ENCODE results near the gene NMD3.
A peak's percentile ranks its signal among the peaks of the same experiment; 100 is the strongest.
"Not testable (repeated sequence)": the region's sequence is repeated elsewhere in the genome, so short reads cannot be mapped to it uniquely, and the experiment has no call there.

The NMD3 gene

GRCh38 chr3:161231861-161232260 lies 10.8 kb downstream of the NMD3 start:
- DNase-seq = no peak

- DNase-seq = no peak
Measured at GRCh38 chr3:161233557-161233956, 12.4 kb downstream of the NMD3 start.

GRCh38 chr3:161236240-161236639 lies 15.1 kb downstream of the NMD3 start:
- no peak for DNase-seq

DNA sequence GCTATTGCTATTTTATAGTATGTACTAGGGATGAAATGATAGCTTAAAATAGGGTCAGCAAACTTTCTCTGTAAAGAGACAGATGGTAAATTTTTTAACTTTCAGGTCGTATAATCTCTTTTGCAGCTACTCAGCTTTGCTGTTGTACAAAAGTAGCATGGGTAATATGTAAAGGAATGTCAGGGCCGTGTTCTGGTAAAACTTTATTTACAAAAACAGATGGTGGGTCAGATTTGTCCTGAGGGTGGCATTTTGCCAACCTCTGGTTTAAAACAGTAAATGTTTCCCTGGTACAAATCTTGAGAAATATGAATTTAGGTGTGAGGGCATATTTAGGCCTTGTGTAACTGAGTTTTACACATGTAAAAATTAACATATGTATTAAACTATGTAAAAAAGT lies 18.6 kb downstream of the NMD3 start:
- DNase-seq = no peak

DNA sequence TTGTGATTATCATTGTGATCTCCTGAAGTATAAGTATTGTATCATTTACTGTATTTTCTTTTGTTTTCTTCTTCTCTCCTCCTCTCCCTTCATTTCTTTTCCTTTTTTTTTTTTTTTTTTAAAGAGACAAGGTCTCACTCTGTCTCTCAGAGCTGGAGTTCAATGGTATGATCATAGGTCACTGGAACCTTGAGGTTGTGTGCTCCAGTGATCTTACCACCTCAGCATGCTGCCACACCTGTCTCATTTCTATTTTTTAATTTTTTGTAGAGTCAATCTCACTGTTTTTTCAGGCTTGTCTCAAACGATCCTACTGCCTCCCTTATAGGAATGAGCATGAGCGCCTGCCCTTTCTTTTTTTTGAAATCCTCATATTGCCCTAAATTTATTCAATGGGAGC lies 23.4 kb downstream of the NMD3 start:
- DNase-seq = no peak

GRCh38 chr3:161247049-161247448 lies 25.9 kb downstream of the NMD3 start:
- DNase-seq = no peak

DNA sequence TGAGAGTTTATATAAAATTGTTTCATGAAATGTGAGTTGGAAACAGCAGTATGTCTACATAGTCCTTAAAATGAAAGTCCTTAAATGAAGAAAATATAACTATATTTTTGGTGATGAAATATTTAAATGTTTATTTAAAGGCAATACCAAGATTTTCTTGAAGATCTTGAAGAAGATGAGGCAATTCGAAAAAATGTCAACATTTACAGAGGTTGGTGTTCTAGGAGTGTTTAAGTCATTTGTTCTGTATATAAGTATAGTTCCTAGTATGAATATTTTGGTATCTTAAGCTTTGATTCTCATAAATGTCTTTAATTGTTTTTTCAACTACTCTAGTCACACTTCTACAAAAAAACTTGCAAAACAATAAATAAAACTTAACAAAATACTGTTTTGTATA lies 29.0 kb downstream of the NMD3 start:
- no peak for DNase-seq

GRCh38 chr3:161251716-161252115 lies 30.6 kb downstream of the NMD3 start:
- DNase-seq = no peak

DNA sequence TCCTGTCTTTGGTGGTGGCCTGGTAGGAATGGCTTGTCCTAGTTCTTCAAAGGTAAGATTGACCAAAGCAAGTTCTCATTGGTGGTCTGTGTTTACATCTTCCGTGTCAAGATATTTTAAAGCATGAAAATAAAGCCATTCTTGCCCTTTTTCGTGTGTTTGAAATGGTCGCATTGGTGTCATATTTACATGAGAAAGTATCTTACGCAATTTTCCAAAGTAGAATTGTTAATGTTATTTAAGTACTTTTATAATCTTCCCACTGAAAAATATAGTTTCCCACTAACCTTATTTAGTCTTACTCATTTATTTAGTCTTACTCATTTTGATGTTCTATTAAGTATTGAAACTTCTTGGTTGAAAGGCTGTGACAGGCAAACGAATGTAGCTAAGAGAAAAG lies 31.0 kb downstream of the NMD3 start:
- DNase-seq = no peak

GRCh38 chr3:161253711-161254110 lies 32.6 kb downstream of the NMD3 start:
- no peak for DNase-seq

- peak; percentile 11 for DNase-seq
Measured at GRCh38 chr3:161254861-161255260, 33.8 kb downstream of the NMD3 start.

- no peak for DNase-seq
Measured at GRCh38 chr3:161263057-161263456, 41.9 kb downstream of the NMD3 start.

- DNase-seq = no peak
Measured at GRCh38 chr3:161264852-161265251, 43.7 kb downstream of the NMD3 start.

GRCh38 chr3:161265916-161266571 lies 44.9 kb downstream of the NMD3 start:
- no peak for DNase-seq

DNA sequence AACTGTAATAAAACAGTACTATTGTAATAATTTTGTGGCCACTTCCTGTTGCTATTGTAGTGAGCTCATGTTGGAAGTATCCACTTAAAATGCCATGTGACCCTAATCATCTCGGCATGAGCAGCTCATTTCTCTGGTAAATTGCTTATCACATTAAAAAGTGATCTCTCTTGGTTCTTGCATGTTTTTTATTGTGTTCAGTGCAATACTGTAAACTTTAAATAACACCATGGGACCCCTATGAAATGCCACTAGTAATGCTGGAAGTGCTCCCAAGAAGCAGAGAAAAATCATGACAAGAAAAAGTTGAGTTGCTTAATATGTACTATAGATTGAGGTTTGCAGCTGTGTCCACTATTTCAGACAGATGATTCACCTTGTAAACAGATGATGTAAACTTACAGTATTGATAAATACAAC lies 45.6 kb downstream of the NMD3 start:
- DNase-seq = peak; percentile 28

DNA sequence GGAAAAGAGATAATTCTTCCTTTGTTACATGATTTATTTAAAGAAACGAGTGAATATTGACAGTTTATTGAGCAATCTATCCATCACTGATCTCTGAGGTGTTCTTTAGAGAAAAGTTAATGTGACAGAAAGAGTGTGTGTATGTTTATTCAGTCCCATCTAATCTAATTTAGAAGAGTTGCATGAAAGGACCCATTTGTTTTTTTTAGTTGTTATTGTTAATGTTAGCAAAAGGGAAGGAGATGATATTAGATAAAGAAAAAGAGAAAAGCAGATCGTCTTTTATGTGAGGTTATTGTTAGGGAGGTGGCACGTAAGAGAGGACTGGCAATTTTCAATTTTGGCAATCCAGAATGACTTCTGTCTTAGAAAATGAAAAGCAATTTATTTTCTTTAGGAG lies 46.5 kb downstream of the NMD3 start:
- DNase-seq = no peak

DNA sequence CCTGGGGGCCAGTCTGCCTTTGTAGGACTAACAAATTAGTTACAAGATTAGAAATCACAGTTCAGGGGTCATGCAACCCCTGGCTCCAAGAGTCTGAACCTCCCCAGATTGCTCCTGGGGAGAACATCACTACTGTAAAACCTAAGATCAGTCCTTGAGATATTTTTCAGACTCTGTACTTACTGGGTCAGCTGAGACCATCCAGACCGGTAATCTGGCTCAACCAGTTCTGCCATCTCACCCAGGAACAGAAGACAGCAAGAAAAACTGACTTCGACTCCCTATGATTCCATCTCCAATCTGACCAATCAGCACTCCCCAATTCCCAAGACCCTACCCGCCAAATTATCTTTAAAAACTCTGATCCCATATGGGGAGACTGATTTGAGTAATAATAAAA lies 47.5 kb downstream of the NMD3 start:
- no peak for DNase-seq

GRCh38 chr3:161270991-161271390 lies 49.9 kb downstream of the NMD3 start:
- DNase-seq = no peak

GRCh38 chr3:161271646-161272045 lies 50.5 kb downstream of the NMD3 start:
- no peak for DNase-seq

DNA sequence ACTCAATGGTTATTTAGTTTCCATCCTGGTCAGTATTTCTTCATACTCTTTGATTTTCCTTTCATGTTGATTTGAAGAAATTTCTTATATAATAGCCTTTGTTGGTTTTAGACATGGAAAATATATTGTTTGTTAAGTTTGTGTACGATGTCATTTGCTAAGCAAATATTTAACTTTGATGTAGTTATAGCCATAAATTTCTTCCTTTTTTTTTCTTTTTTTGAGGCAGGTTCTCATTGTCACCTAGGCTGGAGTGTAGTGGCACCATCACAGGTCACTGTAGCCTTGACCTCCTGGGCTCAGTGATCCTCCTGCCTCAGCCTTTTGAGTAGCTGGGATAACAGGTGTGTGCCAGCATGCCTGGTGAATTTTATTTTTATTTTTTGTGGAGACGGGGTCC lies 51.4 kb downstream of the NMD3 start:
- no peak for DNase-seq

DNA sequence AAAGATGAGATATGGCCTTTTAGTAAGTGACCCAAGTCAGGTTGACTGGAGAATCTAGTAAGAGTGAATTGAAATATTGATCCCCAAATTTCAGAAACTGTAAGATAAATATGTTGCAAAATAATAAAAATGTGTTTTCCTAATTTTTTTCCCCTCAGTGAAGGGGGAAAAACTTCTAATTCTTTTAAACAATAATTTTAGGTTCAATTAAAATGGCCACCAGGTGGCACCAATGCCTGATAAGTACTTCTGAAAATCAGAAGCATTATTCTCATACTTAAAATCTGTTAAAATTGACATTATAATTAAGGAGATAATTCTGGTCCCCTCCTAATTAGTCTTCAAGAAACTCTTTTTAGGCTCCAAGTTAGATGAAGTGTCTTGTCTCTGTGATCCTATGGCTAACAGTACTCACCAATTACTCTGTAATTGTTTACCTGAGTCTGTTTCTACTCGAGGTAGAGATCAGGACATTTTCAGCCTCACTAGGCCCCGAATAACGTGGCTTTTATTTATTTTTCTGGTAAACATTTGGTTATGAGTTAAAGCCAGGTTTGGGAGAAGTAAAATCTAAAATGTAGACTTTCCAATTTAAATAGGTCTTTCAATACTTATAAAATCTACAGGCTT lies 52.6 kb downstream of the NMD3 start:
- peak; percentile 5 for DNase-seq

- DNase-seq = peak; percentile 18
Measured at GRCh38 chr3:161274691-161275298, 53.7 kb downstream of the NMD3 start.

GRCh38 chr3:161275919-161276318 lies 54.8 kb downstream of the NMD3 start:
- no peak for DNase-seq

DNA sequence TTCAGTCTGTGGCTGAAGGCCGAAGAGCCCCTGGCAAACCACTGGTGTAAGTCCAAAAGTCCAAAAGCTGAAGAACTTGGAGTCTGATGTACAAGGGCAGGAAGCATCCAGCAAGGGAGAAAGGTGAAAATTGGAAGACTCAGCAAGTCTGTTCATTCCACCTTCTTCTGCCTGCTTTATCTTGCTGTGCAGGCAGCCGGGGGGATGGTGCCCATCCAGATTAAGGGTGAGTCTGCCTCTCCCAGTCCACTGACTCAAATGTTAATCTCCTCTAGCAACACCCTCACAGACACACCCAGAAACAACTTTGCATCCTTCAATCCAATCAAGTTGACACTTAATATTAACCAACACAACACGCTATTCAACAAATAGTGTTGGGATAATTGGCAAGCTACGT lies 61.3 kb downstream of the NMD3 start:
- DNase-seq = not testable (repeated sequence)

GRCh38 chr3:161284989-161285388 lies 63.9 kb downstream of the NMD3 start:
- DNase-seq = no peak
